EH (cell line): ENCODE measurements around the gene HYAL1.
A peak's percentile ranks its signal among the peaks of the same experiment; 100 is the strongest.

ENCODE experiments used
- DNase-seq: peaks from one replicate; pipeline ENCODE4 v3.0.0-alpha.2; 2015; ENCODE audit warnings: low read depth

The HYAL1 gene

DNA sequence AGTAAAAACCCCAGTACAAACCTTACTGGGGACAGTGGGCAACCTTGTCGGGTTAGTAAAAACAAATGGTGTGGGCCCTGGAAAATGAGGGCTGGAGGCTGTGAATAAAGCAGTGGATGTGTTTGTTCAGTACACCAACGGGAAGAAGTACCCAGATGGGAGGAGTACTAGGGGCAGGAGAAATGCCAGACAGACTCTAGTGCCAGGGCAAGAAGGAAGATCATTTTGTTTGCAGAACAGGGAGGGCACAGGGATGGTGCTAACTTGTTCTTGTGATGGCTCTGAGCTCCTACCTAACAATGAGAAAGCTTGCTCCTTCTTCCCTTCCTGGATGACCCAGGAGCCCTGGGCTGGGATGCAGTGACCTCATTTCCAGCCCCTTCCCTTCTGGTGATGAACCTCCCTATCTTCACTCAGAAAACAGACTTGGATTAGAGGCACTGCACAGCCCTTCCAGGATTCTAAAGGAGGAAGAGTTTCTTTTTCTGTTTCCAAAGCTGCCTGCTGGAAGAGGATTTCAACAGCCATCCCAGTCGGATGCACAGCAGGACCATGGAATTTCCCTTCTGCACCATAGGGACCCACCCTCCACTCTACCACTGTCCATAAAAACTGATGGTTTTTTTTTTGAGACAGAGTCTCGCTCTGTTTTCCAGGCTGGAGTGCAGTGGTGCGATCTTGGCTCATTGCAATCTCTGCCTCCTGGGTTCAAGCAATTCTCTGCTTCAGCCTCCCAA, 31.1 kb upstream of the HYAL1 start:
- peak; percentile 27 for DNase-seq

DNA sequence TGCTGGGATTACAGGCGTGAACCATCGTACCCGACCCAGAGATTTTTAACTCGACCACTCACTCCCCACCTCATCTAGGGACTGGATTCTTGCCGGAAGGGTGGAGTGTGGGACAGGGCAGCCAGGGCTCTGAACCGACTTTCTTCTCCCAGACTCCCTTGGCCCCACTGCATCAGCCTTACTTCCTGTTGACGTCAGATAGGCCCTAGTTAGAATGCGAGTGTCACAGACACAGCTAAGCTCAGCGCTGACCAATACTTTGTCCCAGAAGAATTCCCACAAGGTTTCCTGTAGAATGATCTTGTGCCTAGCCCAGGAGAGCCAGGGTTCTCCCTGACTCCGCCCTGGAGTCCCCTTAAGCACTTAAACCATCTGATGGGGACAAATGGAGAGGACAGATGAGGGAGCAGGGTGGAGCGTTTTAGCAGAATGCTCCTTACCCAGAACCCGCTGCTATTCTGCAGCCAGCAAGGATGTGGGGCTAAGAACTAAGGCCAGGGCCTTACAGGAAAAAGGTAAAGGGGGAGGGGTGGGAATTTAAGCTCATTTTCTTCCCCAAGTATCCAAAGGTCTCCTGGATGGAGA, 30.5 kb upstream of the HYAL1 start:
- DNase-seq = peak; percentile 81

DNA sequence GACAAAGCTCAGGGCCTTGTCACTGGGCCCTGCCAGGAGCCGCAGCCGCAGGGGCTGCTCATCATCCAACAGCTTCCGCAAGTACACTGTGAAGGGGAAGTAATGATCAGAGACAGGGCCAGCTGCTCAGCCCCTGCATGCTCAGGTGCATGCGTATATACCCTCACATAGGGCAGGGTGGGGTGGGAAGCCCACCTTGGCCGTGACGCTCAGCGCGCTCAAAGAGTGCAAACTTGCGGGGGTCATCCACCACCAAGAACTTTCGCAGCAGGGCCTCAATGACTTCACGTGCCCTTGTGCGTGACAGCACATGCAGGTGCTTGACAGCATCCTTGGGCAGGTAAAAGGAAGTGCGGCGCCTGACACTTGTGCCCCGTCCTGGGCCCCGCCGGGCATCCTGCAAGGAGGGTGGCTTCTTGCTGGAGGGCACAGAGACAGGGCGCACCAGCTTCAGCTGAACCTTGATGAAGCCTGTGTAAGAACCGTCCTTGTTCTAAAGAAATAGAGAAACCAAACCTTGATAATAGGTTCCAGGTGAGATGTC, 28.1 kb upstream of the HYAL1 start:
- no peak for DNase-seq

- no peak for DNase-seq
Measured at GRCh38 chr3:50330330-50330729, 27.0 kb upstream of the HYAL1 start.

DNA sequence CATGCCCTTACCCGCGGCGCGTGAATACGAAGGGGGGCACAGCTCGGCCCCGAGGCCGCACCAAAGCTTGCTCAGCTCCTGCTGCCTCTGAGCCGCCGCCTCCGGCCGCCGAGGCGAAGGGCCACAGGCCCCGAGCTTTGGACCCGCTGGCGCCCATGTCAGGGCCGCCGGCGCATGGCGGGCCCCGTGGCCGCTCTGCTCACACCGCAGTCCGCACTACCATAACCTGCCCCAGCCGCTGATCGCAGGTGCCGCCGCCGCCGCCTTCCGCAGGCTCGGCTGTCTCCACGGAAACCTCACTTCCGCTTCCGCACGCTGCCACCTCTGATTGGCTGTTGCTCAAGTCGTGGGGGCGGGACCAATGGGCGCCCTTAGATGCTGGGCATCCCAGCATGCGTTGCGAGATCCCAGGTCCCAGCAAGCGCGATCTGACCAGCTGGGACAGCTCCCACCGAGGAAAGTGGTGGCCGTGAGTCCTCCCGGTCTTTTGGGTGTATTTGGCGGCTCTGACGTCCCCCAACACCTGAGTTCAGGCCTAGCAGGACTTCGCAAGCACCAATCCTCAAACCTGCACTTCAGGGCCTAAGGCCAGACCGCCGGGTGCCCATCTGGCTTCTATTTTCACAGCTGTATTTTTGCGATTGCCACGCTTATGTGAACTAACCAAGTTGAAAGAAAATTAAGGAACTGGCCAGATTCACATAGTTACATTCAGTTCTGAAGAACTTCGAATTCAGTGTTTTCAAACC, 24.7 kb upstream of the HYAL1 start, which contains the start of gene TUSC2:
Gene TUSC2 (minus strand): TSS at position 281 of the 749 bp plus-strand sequence. CDS start 124 bp downstream, at position 157.
- DNase-seq = peak; percentile 96

GRCh38 chr3:50327129-50327528, 23.8 kb upstream of the HYAL1 start:
- no peak for DNase-seq

- DNase-seq = no peak
Measured at GRCh38 chr3:50326182-50326541, 22.8 kb upstream of the HYAL1 start.

- no peak for DNase-seq
Measured at GRCh38 chr3:50325497-50326181, 22.3 kb upstream of the HYAL1 start.

GRCh38 chr3:50325113-50325480, 21.7 kb upstream of the HYAL1 start:
- DNase-seq = no peak

- DNase-seq = peak; percentile 71
Measured at GRCh38 chr3:50324351-50325112, 21.2 kb upstream of the HYAL1 start.

GRCh38 chr3:50323614-50324199, 20.3 kb upstream of the HYAL1 start:
- DNase-seq = no peak

DNA sequence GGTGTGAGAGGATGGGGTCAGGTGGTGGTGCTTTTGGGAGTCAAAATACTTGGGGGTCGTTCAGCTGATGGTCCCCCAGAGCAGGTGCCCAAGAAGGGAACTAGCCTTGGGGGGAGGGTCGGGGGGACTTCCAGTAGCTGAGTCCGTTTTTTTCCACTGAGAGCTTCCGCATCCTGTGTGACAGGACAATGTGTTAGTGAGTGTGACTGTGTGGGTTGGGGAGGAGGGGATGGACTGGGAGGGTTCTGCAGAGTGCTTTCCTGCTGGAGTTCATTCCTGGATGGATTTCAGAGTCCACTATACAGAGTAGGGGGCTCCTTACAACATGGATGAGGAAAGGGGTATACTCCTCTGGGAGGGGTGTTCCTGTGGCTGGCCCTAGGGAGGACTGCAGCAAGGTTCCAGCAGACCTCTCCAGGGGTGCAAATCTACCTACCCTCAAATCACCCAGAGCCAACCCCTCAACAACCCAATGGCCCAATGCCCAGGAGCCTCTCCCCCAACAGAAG, 19.8 kb upstream of the HYAL1 start:
- DNase-seq = no peak

- DNase-seq = no peak
Measured at GRCh38 chr3:50322386-50323091, 19.2 kb upstream of the HYAL1 start, which contains the start of gene HYAL2. HYAL2 (minus strand) TSS chr3:50322745; CDS start chr3:50320489, 2,256 bp downstream.

- DNase-seq = no peak
Measured at GRCh38 chr3:50322115-50322385, 18.7 kb upstream of the HYAL1 start.

DNA sequence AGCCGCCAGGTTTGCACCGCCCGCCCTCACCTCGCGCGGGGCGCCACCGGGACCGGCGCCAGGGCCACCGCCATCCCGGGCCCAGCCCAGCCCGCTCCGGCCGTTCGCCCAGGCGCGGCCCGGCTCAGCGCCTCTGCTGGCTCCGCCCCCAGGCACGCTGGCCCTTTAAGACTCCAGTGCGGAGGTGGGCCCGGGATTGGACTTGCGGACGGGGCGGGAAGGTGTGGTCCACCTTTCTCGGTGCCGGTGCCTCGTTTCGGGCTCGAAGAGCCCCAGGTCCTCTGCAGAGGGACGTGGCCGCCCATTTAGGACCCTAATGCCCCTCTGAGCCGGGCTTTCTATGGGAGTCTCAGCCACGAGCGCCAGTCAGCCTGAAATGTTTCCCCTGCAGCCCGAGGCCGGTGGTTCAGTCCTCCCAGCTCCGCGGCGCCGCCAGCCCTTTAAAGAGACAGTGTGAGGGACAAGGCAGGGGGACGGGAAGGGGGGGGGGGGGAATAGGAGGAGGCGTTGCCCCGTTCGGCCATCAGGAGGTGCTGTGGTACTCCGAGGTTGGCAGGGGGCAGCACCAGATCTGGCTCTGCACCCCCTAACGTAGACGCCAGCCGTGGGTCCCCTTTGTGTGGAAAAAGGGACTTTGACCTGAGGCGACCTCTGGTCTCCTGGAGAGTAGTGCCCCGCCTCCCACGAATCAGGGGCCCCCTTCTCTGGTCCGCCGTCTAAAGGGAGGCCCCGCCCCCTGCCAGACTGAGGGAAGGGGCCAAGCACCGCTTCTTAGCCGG, 18.2 kb upstream of the HYAL1 start:
- peak; percentile 90 for DNase-seq

- peak; percentile 75 for DNase-seq
Measured at GRCh38 chr3:50320853-50321335, 17.5 kb upstream of the HYAL1 start.

DNA sequence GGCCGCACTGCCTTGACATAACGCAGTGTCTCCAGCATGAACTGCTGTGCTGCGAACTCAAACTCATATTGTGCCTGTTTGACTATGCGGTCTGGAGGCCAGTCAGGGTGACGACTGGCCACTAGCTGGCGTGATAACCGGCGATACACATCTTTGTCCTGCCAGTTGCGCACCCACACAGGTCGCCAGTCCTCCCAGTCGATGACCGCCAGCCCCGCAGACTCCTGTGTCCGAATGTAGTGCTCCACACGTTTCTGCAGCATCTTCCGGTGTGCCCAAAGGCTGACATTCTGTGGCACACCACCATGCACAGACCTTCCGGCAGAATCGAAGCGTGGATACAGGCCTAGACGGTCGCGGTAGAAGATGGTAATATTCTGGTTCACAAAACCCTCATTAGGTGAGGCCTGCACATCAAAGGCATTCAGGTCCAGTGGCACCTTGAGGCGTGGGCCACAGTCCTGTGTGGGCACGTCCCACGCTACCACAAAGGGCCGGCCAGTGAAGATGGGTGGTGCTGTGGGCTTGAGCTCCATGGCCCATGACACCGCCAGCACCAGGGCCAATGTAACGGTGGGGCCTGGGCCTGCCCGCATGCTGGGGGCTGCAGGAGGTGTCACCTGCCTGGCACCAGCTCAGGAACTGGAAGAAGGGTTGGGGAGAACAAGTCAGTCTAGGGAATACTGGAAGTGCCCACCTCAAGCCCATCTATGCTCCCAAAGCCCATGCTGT, 16.7 kb upstream of the HYAL1 start:
- no peak for DNase-seq

DNA sequence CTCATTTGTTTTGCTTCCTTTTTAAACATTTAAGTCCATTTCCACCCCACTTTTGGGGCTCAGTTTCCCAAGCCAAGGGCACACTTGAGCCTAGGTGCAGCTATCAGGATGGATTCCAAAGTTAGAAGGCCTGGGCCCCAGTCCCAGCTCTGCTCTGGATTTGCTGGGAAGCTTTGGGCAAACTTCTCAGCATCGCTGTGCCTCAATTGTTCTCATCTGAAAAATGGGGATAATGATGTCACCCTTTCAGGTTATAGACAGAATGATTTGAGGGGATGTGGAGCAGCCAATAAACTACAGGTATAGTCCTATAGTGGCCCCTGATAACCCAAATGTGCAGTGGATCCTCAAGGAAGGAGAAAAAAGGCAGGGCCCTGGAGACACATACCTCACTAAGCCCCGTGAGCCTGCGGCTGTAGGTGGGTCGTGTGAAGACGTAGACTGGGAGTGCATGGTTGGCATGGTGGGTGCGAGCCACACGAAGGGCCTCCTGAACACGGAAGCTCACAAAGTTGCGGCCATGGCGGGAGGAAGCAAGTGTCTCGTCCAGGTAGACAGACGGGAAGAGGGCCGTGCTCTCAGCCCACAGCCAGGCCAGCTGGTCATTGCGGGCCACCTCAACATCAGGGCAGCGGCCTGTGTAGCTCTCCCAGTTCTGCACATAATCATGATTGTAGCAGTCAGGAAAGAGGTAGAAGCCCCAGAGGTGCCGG, 16.0 kb upstream of the HYAL1 start:
- DNase-seq = no peak
